Fibroblast of the conjunctiva (primary cell): Measurements from ENCODE around the gene CAND2.
"Not testable (repeated sequence)": the region's sequence is repeated elsewhere in the genome, so short reads cannot be mapped to it uniquely, and the experiment has no call there.

ENCODE experiments used
- DNase-seq: peaks from one replicate; pipeline ENCODE4 v3.0.0-alpha.2; 2010; ENCODE audit warnings: low read depth

The CAND2 gene

DNA sequence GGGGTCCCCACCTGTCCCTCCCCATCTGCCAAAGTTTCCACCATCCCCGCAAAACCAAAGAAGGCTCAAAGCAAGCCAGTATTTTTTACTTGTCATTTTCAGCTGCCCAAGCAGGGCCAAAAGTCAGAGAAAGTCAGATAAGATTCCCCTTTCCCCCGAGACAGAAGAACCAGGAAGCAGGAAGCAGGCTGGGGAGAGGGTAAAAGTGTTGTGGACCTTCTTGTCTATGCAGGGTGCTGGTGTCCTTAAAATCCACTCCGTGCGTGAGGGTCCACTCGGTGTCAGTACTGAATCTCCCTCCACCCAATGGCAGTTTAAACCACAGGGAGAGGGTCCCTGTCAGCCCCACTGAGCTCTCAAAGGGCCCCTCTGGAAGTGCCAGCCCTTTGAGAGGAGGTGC, 65.1 kb downstream of the CAND2 start:
- no peak for DNase-seq

DNA sequence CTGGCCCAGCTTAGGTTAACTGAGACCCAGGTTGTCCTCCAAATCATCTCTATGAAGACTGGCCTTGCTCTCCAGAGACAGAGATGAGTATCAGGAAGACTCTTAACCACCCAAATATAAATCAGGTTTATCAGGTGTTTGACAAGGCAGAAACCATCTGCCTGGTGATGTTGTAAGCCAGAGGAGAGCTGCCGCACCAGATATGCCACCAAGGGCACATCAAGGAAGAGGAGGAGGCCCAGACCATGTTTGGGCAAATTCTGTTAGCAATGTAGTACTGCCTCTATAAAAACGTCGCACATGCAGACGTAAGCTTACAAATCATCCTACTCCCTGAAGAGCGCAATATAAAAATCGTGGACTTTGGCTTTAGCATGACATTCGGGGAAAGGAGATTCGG, 65.9 kb downstream of the CAND2 start:
- no peak for DNase-seq

DNA sequence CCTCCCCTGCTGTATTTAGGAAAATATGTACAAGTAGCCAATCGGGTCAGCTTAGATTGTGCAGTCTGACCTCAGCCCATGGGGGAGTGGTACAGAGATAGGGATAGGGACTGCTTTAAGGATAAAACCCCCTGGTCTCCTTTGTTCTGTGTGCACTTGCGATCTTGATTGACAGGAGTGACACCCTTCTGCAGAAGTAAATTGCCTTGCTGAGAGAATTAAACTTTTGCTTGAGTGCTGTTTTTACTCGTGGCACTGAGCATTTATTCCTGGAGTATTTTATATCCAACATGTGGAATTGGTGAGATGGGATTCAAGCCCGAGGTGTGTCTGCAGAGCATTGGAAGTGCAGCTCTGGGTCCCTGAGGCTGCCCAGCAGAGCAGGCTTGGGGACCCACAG, 68.8 kb downstream of the CAND2 start:
- no peak for DNase-seq

DNA sequence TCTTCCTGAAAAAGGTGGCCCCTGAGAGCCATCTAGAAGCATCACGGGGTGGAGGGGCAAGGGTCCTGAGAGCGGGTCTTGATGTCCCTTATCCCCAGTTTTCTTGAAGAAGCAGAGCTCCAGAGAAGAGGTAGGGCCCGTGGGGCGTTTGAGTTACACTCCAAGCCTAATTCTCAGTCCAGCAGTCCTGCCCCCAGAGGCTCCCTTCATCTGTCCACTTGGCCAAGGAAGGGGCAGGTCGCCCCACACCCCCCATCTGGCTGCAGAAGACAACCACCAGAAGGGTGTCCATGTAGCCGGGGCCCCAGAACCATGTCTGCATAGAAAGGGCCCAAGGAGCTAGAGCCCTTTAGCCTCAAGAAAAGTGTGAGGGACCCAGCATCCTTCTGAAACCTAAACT, 70.4 kb downstream of the CAND2 start:
- no peak for DNase-seq

DNA sequence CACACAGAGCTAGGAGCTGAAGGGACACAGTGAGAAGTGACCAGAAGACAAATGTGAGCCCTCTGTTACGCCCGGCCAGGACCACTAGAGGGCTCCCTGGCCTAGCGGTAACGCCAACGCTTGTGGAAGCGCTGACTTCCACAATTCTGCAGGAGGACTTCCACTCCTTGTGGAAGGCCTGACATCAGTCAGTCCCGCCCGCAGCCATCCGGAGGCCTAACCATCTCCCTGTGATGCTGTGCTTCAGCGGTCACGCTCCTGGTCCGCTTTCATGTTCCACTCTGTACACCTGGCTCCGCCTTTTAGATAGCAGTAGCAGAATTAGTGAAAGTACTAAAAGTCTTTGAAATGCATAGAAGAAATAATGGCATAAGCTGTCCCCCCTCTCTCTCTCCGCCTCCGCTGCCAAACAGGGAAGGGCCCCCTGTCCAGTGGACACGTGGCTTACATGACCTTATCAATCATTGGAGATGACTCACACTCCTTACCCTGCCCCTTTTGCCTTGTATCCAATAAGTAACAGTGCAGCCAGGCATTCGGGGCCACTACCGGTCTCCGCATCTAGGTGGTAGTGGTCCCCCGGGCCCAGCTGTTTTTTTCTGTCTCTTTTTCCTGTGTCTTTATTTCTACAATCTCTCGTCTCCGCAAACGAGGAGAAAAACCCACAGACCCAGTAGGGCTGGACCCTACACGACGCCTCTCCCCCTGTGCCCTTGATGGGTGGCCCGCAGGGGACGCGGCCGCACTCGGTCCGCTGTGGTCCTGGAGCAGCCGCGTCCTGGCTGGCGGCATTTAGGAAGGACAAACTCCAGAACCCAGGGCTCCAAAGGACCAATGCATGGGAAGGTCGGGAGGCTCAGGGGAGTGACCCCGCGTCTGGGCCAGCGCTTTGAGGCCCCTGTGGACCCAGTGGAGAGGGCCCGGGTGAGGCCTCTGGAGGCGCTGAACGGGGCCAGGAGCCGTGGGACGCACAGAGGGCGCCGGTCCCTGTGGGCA, 71.9 kb downstream of the CAND2 start:
- DNase-seq, result peak; percentile 82

DNA sequence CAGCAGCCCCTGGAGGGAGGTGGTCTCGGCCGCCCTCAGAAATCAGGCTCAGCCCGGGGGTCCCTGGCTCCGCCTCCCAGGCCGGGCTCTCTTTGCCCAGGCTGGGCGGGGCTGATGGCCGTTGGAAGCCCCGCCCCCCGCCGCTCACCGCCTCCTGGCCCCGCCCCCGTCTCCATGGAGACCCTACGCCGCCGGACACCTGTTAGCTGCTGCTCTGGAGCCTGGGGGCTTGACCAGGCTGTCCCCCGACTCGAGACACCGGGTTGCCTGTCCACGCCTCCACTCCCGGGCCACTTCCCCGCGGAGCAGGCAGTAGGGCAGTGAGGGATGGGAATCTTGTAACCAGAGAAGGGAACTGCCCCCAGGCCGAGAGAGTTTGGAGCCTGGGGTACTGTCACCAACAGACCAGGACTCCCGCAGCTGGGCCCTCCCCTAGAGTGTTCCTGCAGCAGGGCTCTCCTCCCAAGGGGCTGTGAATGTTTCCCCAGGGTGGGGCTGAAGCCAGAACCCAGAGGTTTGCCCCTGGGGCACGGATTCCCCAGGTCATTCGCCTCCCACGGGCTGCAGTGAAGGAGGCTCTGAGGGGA, 72.6 kb downstream of the CAND2 start:
- no peak for DNase-seq

DNA sequence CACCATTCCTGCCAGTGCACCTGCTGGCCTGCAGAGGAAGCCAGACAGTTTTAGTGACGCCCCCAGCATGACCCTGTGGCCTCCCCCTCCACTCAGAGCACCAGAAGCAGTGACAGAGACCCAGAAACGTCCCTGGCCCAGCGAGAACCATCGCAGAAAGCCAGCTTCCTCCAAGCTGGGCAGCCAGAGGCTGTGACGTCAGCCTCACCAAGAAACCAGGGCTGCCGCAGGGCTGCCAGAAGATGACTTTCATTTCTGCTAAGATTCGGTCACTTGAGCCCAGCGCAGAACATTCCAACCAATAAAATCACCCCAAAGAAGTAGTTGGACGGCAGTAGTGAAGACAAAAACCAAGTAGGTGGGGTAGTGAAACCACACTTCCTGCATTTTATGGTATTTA, 74.5 kb downstream of the CAND2 start:
- no peak for DNase-seq

DNA sequence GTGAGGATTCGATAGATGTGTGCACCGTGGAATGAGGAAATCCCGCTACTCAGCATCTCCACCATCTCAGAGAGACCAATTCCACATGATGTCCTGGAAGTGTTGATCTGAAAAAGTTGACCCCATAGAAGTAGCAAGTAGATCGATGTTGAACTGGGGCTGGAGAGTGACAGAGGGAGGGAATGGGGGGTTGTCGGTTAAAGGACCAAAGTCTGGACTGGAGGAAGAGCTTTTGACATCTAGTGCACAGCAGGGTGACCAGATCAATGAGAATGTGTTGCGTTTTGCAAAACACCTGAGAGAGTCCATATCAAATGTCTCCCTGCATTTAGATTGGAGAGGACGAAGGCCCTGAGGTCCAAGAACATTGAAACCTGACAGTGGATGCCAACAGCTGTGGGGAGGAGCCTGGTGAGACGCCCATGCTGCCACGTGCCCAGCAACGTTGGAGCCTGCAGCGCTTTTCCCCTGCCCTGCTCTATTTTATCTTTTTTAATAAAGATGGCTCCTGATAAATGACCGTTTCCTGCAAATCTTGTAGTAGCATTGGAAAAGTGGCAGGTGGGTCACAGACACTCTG, 75.0 kb downstream of the CAND2 start:
- DNase-seq, result no peak

DNA sequence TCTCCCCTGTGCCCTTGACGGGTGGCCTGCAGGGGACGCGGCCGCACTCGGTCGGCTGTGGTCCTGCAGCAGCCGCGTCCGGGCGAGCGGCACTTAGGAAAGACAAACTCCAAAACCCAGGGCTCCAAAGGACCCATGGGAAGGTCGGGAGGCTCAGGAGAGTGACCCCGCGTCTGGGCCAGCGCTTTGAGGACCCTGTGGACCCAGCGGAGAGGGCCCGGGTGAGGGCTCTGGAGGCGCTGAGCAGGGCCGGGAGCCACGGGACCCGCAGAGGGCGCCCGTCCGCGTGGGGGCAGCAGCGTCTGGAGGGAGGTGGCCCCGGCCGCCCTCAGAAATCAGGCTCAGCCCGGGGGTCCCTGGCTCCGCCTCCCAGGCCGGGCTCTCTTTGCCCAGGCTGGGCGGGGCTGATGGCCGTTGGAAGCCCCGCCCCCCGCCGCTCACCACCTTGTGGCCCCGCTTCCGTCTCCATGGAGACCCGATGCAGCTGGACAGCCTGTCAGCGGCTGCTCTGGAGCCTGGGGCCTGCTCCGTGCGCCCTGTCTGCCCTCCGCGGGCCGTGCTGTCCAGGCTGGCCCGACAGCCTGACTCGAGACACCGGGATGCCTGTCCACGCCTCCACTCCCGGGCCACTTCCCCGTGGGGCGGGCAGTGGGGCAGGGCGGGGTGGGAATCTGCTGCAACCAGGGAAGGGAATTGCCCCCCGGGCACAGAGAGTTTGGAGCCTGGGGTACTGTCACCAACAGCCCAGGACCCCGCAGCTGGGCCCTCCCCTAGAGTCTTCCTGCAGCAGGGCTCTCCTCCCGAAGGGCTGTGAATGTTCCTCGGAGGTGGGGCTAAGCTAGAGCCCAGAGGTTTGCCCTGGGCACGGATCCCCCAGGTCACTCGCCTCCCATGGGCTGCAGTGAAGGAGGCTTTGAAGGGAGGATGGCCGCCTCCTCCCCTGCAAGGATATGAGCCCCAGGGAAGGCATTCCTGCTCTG, 79.7 kb downstream of the CAND2 start:
- no peak for DNase-seq

DNA sequence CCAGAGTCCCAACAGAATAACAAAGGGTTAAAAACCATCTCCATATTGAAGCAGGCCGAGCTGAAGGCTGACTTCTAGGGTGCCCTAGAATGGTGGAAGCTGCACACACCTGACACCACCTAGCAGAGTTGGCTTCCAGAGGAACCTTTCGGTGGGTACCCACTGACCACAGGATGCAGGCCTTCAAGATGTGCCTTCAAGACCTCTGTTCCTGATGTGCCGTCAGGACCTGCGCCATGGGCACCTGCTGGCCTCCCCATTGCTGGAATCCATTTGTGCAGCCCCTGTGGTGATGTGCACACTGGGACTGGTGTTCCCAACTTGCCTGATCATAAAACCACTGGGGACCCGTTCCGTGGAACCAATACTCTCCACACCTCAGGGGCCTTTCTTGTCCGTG, 80.6 kb downstream of the CAND2 start:
- DNase-seq, result no peak

DNA sequence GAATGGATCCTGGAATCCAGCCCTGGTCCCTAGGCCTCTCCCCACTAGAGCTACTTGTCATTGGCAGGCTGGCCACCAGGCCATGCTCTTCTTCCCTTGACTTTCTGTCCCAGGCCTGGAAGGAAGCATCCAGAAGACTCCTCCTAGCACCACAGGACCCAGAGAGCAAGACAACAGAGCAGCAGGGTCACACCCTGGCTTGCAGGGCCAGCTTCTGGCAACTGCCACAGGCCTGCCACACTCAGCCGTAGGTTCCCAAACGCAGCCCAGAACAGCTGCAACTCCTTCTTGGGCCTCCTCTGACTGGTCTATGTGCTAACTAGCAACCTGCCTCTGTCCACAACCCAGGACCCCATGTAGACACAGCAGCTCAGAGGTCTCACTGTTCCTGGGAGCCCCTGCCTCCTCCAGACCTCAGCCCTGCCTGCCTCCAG, 81.7 kb downstream of the CAND2 start:
- no peak for DNase-seq

DNA sequence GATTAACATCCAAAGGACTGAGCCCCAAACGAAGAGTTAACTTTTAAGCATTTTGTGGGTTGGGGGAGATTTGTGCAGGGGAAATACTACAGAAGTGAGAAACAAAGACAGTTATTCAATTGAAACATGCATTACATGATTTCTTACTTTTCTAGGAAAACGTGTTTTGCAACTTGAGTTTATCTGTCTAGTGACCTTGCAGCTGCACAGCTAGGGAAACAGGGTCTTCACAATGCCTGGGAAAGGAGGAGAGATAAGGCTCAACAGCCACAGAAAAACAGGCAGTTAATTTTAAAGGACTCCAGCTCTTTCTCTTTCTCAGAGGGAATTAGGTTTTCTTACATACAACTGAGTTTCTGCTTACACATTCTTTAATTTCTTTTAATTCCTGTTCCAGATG, 82.3 kb downstream of the CAND2 start:
- DNase-seq, result not testable (repeated sequence)

DNA sequence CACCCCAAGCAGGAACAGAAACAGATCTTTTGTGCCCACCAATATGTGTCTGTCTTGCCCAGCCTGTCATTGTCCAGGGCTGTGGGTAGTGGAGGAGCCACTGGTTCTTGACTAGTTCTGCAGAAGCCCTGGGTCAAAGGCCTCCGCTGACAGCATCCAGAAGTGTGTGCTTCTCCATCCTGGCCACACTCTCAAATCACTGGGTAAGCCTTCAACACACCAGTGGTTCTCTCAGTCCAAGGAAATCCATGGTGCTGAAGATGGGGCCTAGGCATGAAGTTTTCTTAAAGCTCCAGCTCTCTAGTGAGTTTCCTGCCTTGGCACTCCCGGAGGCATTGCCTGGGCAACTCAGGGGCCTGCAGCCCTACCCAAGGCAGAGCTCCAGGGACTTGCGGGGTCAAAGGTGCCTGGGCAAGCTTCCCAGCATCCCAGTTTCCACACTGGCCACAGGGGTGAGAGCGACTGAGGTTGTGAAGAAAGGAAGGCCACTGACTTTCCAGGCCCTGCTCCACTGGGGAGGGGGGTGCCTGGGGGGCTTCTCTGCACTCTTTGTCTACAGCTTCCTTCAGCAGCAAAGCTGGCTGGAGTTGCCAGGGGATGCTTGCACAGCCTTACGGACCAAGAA, 82.8 kb downstream of the CAND2 start:
- no peak for DNase-seq

DNA sequence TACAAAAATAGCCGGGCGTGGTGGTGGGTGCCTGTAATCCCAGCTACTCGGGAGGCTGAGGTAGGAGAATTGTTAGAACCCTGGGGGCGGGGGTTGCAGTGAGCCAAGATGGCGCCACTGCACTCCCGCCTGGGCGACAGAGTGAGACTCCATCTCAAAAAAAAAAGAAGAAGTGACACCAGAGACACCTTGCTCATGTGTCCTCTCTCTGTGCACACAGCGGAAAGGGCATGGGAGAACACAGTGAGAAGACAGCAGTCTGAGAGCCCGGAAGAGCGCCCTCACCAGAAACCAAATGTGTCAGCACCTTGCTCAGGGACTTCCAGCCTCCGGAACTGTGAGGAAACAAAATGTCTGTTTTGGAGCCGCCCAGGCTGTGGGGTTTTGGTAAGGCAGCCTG, 85.4 kb downstream of the CAND2 start:
- DNase-seq, result not testable (repeated sequence)

DNA sequence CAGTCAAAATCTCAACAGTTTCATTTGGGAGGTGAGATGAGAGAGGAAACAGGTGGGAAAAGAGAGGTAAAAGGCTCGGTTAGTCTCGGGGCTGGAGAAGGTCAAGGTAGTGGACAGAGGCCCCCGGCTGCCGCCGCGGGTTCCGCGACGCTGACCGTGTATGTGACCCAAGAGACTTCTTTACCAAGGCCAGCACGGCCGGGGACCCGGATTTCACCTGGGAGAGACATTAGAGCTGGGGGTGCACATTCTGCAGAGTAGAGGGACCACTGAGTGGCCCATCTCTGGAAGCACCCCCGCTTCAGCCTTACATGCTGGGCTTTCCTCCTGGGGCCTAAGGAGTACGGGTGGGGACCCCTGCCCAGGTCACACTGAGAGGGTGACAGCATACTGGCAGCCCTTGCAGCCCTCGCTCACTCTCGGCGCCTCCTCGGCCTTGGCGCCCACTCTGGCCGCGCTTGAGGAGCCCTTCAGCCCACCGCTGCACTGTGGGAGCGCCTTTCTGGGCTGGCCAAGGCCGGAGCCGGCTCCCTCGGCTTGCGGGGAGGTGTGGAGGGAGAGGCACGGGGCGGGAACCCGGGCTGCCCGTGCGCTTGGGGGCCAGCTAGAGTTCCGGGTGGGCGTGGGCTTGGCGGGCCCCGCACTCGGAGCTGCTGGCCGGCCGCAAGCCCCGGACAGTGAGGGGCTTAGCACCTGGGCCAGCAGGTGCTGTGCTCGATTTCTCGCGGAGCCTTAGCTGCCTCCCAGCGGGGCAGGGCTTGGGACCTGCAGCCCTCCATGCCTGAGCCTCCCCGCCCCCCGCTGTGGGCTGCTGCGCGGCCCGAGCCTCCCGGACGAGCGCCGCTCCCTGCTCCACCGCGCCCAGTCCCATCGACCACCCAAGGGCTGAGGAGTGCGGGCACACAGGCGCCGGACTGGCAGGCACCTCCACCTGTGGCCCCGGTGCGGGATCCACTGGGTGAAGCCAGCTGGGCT, 86.1 kb downstream of the CAND2 start:
- no peak for DNase-seq

DNA sequence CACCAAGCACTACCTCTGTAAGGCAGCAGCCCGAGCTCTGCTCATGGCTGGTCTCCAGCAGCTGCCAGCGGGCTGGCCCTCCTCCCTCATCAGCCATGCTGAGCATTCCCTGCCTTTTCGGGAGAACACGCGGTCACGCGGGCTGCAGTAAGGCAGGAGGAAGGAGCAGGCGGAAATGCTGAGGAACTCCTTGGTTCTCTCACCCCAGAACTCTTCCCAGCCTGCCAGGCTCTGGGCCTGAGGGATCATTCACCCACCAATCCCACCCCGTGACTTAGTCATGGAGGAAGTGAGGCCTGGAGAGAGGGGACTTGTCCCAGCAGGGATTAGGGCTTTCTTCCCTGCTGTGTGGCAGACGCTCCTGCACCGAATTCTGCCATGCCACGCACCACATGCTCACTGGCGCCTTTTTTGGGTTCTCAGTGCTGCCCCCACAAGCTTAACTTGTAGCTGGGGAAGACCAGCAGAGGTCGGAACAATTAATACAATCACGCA, 87.8 kb downstream of the CAND2 start:
- no peak for DNase-seq
